Measurements from ENCODE around the gene DNAH14. TPM values are rescaled to one million over a fixed set of nuclear protein-coding genes. Genes with fewer than 3 reads are reported as not detected.
A peak's percentile ranks its signal among the peaks of the same experiment; 100 is the strongest.

DNAH14 gene
- total and polyA plus RNA-seq, 2 of the 8 experiments (the other 6 are each of a cell fraction or from before 2014, with no cell fraction given) = 8.4 to 40.7 TPM

DNA sequence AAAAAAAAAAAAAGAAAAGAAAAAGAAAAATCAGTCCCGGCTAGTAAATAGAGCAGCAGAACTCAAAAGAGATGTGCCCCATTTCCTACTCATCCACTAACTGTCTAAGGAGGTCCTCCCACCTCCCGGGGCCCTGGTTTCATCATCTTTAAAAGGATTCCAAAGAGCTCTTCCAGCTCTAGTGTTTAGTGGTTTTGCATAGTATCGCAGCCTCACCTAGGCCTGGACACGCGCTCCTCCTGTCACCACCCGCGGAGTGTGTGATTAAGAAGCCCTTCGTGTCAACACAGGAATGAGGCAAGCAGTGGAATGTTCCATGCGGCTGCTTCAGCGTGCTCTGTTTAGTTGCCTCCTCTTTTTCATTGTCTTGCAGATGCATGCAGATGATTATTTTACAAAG, 449.4 kb downstream of the DNAH14 start (continued):
- TF ChIP-seq, protein P1, sequence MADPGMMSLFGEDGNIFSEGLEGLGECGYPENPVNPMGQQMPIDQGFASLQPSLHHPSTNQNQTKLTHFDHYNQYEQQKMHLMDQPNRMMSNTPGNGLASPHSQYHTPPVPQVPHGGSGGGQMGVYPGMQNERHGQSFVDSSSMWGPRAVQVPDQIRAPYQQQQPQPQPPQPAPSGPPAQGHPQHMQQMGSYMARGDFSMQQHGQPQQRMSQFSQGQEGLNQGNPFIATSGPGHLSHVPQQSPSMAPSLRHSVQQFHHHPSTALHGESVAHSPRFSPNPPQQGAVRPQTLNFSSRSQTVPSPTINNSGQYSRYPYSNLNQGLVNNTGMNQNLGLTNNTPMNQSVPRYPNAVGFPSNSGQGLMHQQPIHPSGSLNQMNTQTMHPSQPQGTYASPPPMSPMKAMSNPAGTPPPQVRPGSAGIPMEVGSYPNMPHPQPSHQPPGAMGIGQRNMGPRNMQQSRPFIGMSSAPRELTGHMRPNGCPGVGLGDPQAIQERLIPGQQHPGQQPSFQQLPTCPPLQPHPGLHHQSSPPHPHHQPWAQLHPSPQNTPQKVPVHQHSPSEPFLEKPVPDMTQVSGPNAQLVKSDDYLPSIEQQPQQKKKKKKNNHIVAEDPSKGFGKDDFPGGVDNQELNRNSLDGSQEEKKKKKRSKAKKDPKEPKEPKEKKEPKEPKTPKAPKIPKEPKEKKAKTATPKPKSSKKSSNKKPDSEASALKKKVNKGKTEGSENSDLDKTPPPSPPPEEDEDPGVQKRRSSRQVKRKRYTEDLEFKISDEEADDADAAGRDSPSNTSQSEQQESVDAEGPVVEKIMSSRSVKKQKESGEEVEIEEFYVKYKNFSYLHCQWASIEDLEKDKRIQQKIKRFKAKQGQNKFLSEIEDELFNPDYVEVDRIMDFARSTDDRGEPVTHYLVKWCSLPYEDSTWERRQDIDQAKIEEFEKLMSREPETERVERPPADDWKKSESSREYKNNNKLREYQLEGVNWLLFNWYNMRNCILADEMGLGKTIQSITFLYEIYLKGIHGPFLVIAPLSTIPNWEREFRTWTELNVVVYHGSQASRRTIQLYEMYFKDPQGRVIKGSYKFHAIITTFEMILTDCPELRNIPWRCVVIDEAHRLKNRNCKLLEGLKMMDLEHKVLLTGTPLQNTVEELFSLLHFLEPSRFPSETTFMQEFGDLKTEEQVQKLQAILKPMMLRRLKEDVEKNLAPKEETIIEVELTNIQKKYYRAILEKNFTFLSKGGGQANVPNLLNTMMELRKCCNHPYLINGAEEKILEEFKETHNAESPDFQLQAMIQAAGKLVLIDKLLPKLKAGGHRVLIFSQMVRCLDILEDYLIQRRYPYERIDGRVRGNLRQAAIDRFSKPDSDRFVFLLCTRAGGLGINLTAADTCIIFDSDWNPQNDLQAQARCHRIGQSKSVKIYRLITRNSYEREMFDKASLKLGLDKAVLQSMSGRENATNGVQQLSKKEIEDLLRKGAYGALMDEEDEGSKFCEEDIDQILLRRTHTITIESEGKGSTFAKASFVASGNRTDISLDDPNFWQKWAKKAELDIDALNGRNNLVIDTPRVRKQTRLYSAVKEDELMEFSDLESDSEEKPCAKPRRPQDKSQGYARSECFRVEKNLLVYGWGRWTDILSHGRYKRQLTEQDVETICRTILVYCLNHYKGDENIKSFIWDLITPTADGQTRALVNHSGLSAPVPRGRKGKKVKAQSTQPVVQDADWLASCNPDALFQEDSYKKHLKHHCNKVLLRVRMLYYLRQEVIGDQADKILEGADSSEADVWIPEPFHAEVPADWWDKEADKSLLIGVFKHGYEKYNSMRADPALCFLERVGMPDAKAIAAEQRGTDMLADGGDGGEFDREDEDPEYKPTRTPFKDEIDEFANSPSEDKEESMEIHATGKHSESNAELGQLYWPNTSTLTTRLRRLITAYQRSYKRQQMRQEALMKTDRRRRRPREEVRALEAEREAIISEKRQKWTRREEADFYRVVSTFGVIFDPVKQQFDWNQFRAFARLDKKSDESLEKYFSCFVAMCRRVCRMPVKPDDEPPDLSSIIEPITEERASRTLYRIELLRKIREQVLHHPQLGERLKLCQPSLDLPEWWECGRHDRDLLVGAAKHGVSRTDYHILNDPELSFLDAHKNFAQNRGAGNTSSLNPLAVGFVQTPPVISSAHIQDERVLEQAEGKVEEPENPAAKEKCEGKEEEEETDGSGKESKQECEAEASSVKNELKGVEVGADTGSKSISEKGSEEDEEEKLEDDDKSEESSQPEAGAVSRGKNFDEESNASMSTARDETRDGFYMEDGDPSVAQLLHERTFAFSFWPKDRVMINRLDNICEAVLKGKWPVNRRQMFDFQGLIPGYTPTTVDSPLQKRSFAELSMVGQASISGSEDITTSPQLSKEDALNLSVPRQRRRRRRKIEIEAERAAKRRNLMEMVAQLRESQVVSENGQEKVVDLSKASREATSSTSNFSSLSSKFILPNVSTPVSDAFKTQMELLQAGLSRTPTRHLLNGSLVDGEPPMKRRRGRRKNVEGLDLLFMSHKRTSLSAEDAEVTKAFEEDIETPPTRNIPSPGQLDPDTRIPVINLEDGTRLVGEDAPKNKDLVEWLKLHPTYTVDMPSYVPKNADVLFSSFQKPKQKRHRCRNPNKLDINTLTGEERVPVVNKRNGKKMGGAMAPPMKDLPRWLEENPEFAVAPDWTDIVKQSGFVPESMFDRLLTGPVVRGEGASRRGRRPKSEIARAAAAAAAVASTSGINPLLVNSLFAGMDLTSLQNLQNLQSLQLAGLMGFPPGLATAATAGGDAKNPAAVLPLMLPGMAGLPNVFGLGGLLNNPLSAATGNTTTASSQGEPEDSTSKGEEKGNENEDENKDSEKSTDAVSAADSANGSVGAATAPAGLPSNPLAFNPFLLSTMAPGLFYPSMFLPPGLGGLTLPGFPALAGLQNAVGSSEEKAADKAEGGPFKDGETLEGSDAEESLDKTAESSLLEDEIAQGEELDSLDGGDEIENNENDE (IDR thresholded peaks at IDR 0.05; ENCODE audit: insufficient replicate concordance, low read length) = peak; percentile 40
- TF ChIP-seq ZNF274 (IDR thresholded peaks at IDR 0.05; ENCODE audit: borderline replicate concordance, extremely low read depth, low read length) = no peak
- TF ChIP-seq HDAC2 (IDR thresholded peaks at IDR 0.05; ENCODE audit: borderline replicate concordance in 1 of 2, low read depth in 2 of 2, low read length in 2 of 2) = peak in 1 of 2 experiments; percentile 92; a peak in 1 of 4 replicates
- no peak for TF ChIP-seq EP300 (IDR thresholded peaks at IDR 0.05; ENCODE audit: borderline replicate concordance in 1 of 2, low read depth in 2 of 2, low read length in 2 of 2)
- no peak for TF ChIP-seq YY1 (IDR thresholded peaks at IDR 0.05; ENCODE audit: low read depth, low read length)
- no peak for TF ChIP-seq CHD2 (IDR thresholded peaks at IDR 0.05; ENCODE audit: low read length)
- TF ChIP-seq, protein P2, sequence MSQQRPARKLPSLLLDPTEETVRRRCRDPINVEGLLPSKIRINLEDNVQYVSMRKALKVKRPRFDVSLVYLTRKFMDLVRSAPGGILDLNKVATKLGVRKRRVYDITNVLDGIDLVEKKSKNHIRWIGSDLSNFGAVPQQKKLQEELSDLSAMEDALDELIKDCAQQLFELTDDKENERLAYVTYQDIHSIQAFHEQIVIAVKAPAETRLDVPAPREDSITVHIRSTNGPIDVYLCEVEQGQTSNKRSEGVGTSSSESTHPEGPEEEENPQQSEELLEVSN (IDR thresholded peaks at IDR 0.05) = peak; percentile 94
- no peak for TF ChIP-seq TCF12 (IDR thresholded peaks at IDR 0.05; ENCODE audit: low read depth, low read length)
- no peak for TF ChIP-seq SAP30 (IDR thresholded peaks at IDR 0.05; ENCODE audit: insufficient read depth, insufficient replicate concordance, low read length)
- TF ChIP-seq, protein P3, sequence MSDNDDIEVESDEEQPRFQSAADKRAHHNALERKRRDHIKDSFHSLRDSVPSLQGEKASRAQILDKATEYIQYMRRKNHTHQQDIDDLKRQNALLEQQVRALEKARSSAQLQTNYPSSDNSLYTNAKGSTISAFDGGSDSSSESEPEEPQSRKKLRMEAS (IDR thresholded peaks at IDR 0.05) = peak; percentile 97

Data from H1 (cell line).